IMR-90 (cell line): ENCODE results near the gene IFFO2.

Experiments
- BHLHE40 ChIP-seq: fragments of 150-350 bp; IDR thresholded peaks from 2 replicates; pipeline ENCODE4 v1.6.1; 2016; ENCODE audit warnings: mild to moderate bottlenecking, low read depth, low read length
- TF ChIP-seq, protein P1 (sequence below): conservative IDR thresholded peaks from 2 replicates; pipeline ENCODE4 v1.5.1; 2012; ENCODE audit warnings: mild to moderate bottlenecking, low read depth, low read length, improper control_type of control experiment

GRCh38 chr1:18973446-18973955 is 17.0 kb upstream of the IFFO2 start:
- TF ChIP-seq, protein P1, sequence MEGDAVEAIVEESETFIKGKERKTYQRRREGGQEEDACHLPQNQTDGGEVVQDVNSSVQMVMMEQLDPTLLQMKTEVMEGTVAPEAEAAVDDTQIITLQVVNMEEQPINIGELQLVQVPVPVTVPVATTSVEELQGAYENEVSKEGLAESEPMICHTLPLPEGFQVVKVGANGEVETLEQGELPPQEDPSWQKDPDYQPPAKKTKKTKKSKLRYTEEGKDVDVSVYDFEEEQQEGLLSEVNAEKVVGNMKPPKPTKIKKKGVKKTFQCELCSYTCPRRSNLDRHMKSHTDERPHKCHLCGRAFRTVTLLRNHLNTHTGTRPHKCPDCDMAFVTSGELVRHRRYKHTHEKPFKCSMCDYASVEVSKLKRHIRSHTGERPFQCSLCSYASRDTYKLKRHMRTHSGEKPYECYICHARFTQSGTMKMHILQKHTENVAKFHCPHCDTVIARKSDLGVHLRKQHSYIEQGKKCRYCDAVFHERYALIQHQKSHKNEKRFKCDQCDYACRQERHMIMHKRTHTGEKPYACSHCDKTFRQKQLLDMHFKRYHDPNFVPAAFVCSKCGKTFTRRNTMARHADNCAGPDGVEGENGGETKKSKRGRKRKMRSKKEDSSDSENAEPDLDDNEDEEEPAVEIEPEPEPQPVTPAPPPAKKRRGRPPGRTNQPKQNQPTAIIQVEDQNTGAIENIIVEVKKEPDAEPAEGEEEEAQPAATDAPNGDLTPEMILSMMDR: no peak
- TF ChIP-seq BHLHE40: no peak
